SK-N-SH (cell line): ENCODE data around the gene PPP1R13L. TPM values are rescaled to one million over a fixed set of nuclear protein-coding genes. Genes with fewer than 3 reads are reported as not detected.

Experiments
- CTCF ChIA-PET: fragments of 300-600, 350-600 bp; formaldehyde crosslinking; extraction: SDS; loops from one replicate; lab custom pipeline; 2021; lab: Yijun Ruan, JAX
- POLR2A ChIA-PET: fragments of 350-600 bp; sonication (Branson Sonifier 250); formaldehyde crosslinking; extraction: SDS; loops from one replicate; lab custom pipeline; 2020; ENCODE audit warnings: antibody characterized with exemption, inconsistent platforms; lab: Yijun Ruan, JAX
- DNase-seq: peaks from one replicate; pipeline ENCODE4 v3.0.0; 2012
- H2AFZ ChIP-seq: fragments of 200-600 bp; sonication (generic); 2 replicates; pipeline ENCODE4 v1.8.1; 2016; ENCODE audit warnings: antibody characterized with exemption, mild to moderate bottlenecking, low read depth
- H3F3A ChIP-seq: fragments of 200-600 bp; sonication (generic); replicated peaks from 2 replicates; pipeline ENCODE3; 2016; ENCODE audit warnings: antibody characterized with exemption, mild to moderate bottlenecking; ENCODE audit not compliant: insufficient read depth
- H3K27ac ChIP-seq, 2 experiments: fragments of 200-500 bp in 1 of 2; fragments of 200-600 bp in 1 of 2; sonication (Bioruptor generic) in 1 of 2; sonication (generic), shearing (Covaris generic) in 1 of 2; 2 replicates each; pipeline versions ENCODE4 v1.5.1 to v1.6.1; 2014 to 2016; ENCODE audit warnings: low read depth in 2 of 2, inconsistent platforms in 1 of 2, low read length in 1 of 2, mild to moderate bottlenecking in 1 of 2, mixed read lengths in 1 of 2
- H3K27me3 ChIP-seq: fragments of 200-600 bp; sonication (generic), shearing (Covaris generic); 2 replicates; pipeline ENCODE4 v1.6.1; 2016; ENCODE audit warnings: mixed run types; ENCODE audit not compliant: insufficient read depth
- H3K36me3 ChIP-seq, 2 experiments: fragments of 200-500 bp in 1 of 2; fragments of 200-600 bp in 1 of 2; sonication (Bioruptor generic) in 1 of 2; sonication (generic) in 1 of 2; replicated peaks in 1 of 2; 2 replicates each; pipeline versions ENCODE3 to v1.5.1; 2014 to 2016; ENCODE audit warnings: low read length in 1 of 2, mild to moderate bottlenecking in 1 of 2; ENCODE audit not compliant: insufficient read depth in 2 of 2, control insufficient read depth in 1 of 2
- H3K4me1 ChIP-seq, 2 experiments: fragments of 200-500 bp in 1 of 2; fragments of 200-600 bp in 1 of 2; sonication (Bioruptor generic) in 1 of 2; sonication (generic), shearing (Covaris generic) in 1 of 2; 2 replicates each; pipeline versions ENCODE4 v1.5.1 to v1.6.1; 2014 to 2016; ENCODE audit warnings: low read depth in 1 of 2, low read length in 1 of 2, mixed run types in 1 of 2; ENCODE audit not compliant: insufficient read depth in 2 of 2, control insufficient read depth in 1 of 2
- H3K4me2 ChIP-seq: fragments of 200-600 bp; sonication (generic), shearing (Covaris generic); 2 replicates; pipeline ENCODE4 v1.6.1; 2017; ENCODE audit warnings: mixed run types
- H3K4me3 ChIP-seq, 2 experiments: fragments of 200-500 bp in 1 of 2; fragments of 200-600 bp in 1 of 2; sonication (Bioruptor generic) in 1 of 2; sonication (generic), shearing (Covaris generic) in 1 of 2; 2 replicates each; pipeline versions ENCODE4 v1.5.1 to v1.8.1; 2014 to 2016; ENCODE audit warnings: low read depth in 2 of 2, inconsistent platforms in 1 of 2, low read length in 1 of 2, mild to moderate bottlenecking in 1 of 2, mixed read lengths in 1 of 2, moderate library complexity in 1 of 2
- H3K79me2 ChIP-seq: fragments of 200-600 bp; sonication (generic); 2 replicates; pipeline ENCODE4 v1.8.1; 2017; ENCODE audit warnings: mild to moderate bottlenecking; ENCODE audit not compliant: insufficient read depth
- H3K9ac ChIP-seq: fragments of 200-600 bp; sonication (generic); 2 replicates; pipeline ENCODE4 v1.6.1; 2017; ENCODE audit warnings: mixed run types
- H3K9me2 ChIP-seq: fragments of 200-600 bp; sonication (generic); 2 replicates; pipeline ENCODE4 v1.6.1; 2017; ENCODE audit warnings: mixed run types
- H3K9me3 ChIP-seq: fragments of 200-600 bp; sonication (generic); 2 replicates; pipeline ENCODE4 v1.6.1; 2017; ENCODE audit warnings: mixed run types, mild to moderate bottlenecking, moderate library complexity
- H4K20me1 ChIP-seq: fragments of 200-600 bp; sonication (generic); 2 replicates; pipeline ENCODE4 v1.6.1; 2017; ENCODE audit warnings: mild to moderate bottlenecking, mixed run types; ENCODE audit not compliant: insufficient read depth
- EP300 ChIP-seq, 2 experiments: IDR thresholded peaks; 2 replicates each; pipeline versions ENCODE4 v1.4.0 to v1.6.1; 2012; ENCODE audit warnings: borderline replicate concordance in 1 of 2, low read depth in 1 of 2, low read length in 1 of 2
- FOSL2 ChIP-seq: IDR thresholded peaks from 2 replicates; pipeline ENCODE4 v1.4.0; 2012; ENCODE audit warnings: low read depth, mild to moderate bottlenecking, moderate library complexity, borderline replicate concordance
- FOXJ3 ChIP-seq: sonication (generic); formaldehyde crosslinking; IDR thresholded peaks from 2 replicates; pipeline ENCODE4 v1.5.1; 2020; ENCODE audit warnings: mild to moderate bottlenecking, missing genetic modification reagents
- IRF3 ChIP-seq: fragments of 150-350 bp; IDR thresholded peaks from 2 replicates; pipeline ENCODE4 v1.6.1; 2016; ENCODE audit warnings: mild to moderate bottlenecking, low read depth, low read length
- MEF2A ChIP-seq: IDR thresholded peaks from 2 replicates; pipeline ENCODE4 v1.4.0; 2012; ENCODE audit warnings: low read depth, borderline replicate concordance
- MXI1 ChIP-seq: IDR thresholded peaks from 2 replicates; pipeline ENCODE4 v1.6.1; 2012; ENCODE audit warnings: mild to moderate bottlenecking, low read depth, low read length, improper control_type of control experiment
- NFIC ChIP-seq: IDR thresholded peaks from 2 replicates; pipeline ENCODE4 v1.4.0; 2012; ENCODE audit warnings: borderline replicate concordance
- NRF1 ChIP-seq: IDR thresholded peaks from 2 replicates; pipeline ENCODE4 v1.6.1; 2012; ENCODE audit warnings: low read depth, mild to moderate bottlenecking, low read length
- PBX3 ChIP-seq: IDR thresholded peaks from 2 replicates; pipeline ENCODE4; 2012
- POLR2AphosphoS5 ChIP-seq: IDR thresholded peaks from 2 replicates; pipeline ENCODE4 v1.6.1; 2012; ENCODE audit warnings: low read depth, low read length
- TCF12 ChIP-seq: IDR thresholded peaks from 2 replicates; pipeline ENCODE4 v1.4.0; 2012
- TEAD4 ChIP-seq: IDR thresholded peaks from 2 replicates; pipeline ENCODE4 v1.4.0; 2012; ENCODE audit warnings: mild to moderate bottlenecking, borderline replicate concordance; ENCODE audit not compliant: insufficient read depth
- ZBTB33 ChIP-seq: IDR thresholded peaks from 2 replicates; pipeline ENCODE4 v1.4.0; 2012; ENCODE audit warnings: low read depth, borderline replicate concordance
- WGBS: methylation state at CpG from one replicate; pipeline ENCODE4 v1.1.6; 2017; ENCODE audit warnings: low lambda C conversion rate; 5-methylcytosine and 5-hydroxymethylcytosine counted together
- polyA plus RNA-seq, 3 experiments: library from polyadenylated mRNA; depleted of rRNA; stranded (reverse); fragments of >200 nt; gene quantifications; 2 replicates each; pipeline ENCODE4 v1.2.3, GENCODE V29; 2012
- TF ChIP-seq, protein P1 (sequence below): fragments of 200-600 bp; sonication (generic); IDR thresholded peaks from 2 replicates; pipeline ENCODE4 v1.6.1; 2017; ENCODE audit warnings: antibody characterized with exemption, mild to moderate bottlenecking, moderate library complexity
- TF ChIP-seq, protein P2 (sequence below): fragments of 150-350 bp; IDR thresholded peaks from 2 replicates; pipeline ENCODE4 v1.6.1; 2017; ENCODE audit warnings: antibody characterized with exemption, low read length, low read depth, borderline replicate concordance
- TF ChIP-seq, protein P3 (sequence below): IDR thresholded peaks from 2 replicates; pipeline ENCODE4 v1.6.1; 2012; ENCODE audit warnings: mild to moderate bottlenecking, low read depth, low read length, moderate library complexity

PPP1R13L gene
- polyA plus RNA-seq, 1 of the 3 experiments (the other 2 are of a cell fraction) = 18.0 TPM

- H3K36me3 ChIP-seq = peaks cover 8 to 30% of the 10 kb centered on the region in 2 experiments
- H3K27me3 ChIP-seq = no peaks in the 10 kb centered on the region
- TF ChIP-seq NRF1 = no peak
- TF ChIP-seq MEF2A = no peak
- no peak for TF ChIP-seq TCF12
- TF ChIP-seq EP300 (IDR thresholded peaks at IDR 0.05; ENCODE audit: borderline replicate concordance in 1 of 2, low read depth in 1 of 2, low read length in 1 of 2) = no peak
- TF ChIP-seq, protein P1, sequence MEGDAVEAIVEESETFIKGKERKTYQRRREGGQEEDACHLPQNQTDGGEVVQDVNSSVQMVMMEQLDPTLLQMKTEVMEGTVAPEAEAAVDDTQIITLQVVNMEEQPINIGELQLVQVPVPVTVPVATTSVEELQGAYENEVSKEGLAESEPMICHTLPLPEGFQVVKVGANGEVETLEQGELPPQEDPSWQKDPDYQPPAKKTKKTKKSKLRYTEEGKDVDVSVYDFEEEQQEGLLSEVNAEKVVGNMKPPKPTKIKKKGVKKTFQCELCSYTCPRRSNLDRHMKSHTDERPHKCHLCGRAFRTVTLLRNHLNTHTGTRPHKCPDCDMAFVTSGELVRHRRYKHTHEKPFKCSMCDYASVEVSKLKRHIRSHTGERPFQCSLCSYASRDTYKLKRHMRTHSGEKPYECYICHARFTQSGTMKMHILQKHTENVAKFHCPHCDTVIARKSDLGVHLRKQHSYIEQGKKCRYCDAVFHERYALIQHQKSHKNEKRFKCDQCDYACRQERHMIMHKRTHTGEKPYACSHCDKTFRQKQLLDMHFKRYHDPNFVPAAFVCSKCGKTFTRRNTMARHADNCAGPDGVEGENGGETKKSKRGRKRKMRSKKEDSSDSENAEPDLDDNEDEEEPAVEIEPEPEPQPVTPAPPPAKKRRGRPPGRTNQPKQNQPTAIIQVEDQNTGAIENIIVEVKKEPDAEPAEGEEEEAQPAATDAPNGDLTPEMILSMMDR = no peak
- TF ChIP-seq MXI1 = no peak
- no peak for TF ChIP-seq TEAD4
- CTCF ChIA-PET = interaction anchor here (1.5 kb wide), 1 partner anchor 23 kb away, joined by 3 read pairs; no protein-coding TSS in a partner anchor
- no peaks in the 10 kb centered on the region for H3F3A ChIP-seq
- no peak overlapping the region for H3K27ac ChIP-seq
- H3K79me2 ChIP-seq = peaks cover 16% of the 10 kb centered on the region
- H3K9me3 ChIP-seq = no peaks in the 10 kb centered on the region
- no peak overlapping the region for H2AFZ ChIP-seq
- 92% methylated on average over 14 of the region's 16 CpGs for WGBS
- no peaks in the 10 kb centered on the region for H4K20me1 ChIP-seq
- H3K9me2 ChIP-seq = no peaks in the 10 kb centered on the region
- no peaks in the 10 kb centered on the region for H3K4me1 ChIP-seq
- H3K4me3 ChIP-seq = no peak overlapping the region
- POLR2A ChIA-PET = interaction anchor here (1.4 kb wide), 1 partner anchor 10 kb away, joined by 3 read pairs; no protein-coding TSS in a partner anchor
- no peak for DNase-seq
- no peak overlapping the region for H3K9ac ChIP-seq
- H3K4me2 ChIP-seq = no peak overlapping the region
Measured at GRCh38 chr19:45362291-45362690, 42.6 kb downstream of the PPP1R13L start.

- Histone ChIP-seq H3K4me2 (no peak overlapping the region), H3K9ac (no peak overlapping the region), H3K36me3 (peaks cover 7 to 32% of the 10 kb centered on the region in 2 experiments), H3K27ac (no peak overlapping the region), H3K79me2 (peaks cover 11% of the 10 kb centered on the region), H3K9me3 (no peaks in the 10 kb centered on the region), H3F3A (no peaks in the 10 kb centered on the region), H3K27me3 (no peaks in the 10 kb centered on the region), H3K4me3 (no peak overlapping the region), H3K9me2 (no peaks in the 10 kb centered on the region), H3K4me1 (no peaks in the 10 kb centered on the region), H4K20me1 (no peaks in the 10 kb centered on the region), H2AFZ (no peak overlapping the region)
- WGBS = 98% methylated on average over 14 of the region's 14 CpGs
- ChIA-PET POLR2A (interaction anchor here (1.4 kb wide), 1 partner anchor 9 kb away, joined by 3 read pairs; no protein-coding TSS in a partner anchor), CTCF (interaction anchor here (1.5 kb wide), 1 partner anchor 23 kb away, joined by 3 read pairs; no protein-coding TSS in a partner anchor)
- DNase-seq = no peak
- TF ChIP-seq POLR2AphosphoS5 = no peak
- TF ChIP-seq PBX3 = no peak
- TF ChIP-seq, protein P2, sequence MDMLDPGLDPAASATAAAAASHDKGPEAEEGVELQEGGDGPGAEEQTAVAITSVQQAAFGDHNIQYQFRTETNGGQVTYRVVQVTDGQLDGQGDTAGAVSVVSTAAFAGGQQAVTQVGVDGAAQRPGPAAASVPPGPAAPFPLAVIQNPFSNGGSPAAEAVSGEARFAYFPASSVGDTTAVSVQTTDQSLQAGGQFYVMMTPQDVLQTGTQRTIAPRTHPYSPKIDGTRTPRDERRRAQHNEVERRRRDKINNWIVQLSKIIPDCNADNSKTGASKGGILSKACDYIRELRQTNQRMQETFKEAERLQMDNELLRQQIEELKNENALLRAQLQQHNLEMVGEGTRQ = no peak
- TF ChIP-seq MEF2A = no peak
- TF ChIP-seq, protein P3, sequence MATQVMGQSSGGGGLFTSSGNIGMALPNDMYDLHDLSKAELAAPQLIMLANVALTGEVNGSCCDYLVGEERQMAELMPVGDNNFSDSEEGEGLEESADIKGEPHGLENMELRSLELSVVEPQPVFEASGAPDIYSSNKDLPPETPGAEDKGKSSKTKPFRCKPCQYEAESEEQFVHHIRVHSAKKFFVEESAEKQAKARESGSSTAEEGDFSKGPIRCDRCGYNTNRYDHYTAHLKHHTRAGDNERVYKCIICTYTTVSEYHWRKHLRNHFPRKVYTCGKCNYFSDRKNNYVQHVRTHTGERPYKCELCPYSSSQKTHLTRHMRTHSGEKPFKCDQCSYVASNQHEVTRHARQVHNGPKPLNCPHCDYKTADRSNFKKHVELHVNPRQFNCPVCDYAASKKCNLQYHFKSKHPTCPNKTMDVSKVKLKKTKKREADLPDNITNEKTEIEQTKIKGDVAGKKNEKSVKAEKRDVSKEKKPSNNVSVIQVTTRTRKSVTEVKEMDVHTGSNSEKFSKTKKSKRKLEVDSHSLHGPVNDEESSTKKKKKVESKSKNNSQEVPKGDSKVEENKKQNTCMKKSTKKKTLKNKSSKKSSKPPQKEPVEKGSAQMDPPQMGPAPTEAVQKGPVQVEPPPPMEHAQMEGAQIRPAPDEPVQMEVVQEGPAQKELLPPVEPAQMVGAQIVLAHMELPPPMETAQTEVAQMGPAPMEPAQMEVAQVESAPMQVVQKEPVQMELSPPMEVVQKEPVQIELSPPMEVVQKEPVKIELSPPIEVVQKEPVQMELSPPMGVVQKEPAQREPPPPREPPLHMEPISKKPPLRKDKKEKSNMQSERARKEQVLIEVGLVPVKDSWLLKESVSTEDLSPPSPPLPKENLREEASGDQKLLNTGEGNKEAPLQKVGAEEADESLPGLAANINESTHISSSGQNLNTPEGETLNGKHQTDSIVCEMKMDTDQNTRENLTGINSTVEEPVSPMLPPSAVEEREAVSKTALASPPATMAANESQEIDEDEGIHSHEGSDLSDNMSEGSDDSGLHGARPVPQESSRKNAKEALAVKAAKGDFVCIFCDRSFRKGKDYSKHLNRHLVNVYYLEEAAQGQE = no peak
- TF ChIP-seq IRF3 = no peak
- no peak for TF ChIP-seq ZBTB33
- no peak for TF ChIP-seq FOSL2
- TF ChIP-seq NFIC = no peak
- no peak for TF ChIP-seq FOXJ3 (CRISPR knock-in tag)
Measured at GRCh38 chr19:45361608-45362007, 43.3 kb downstream of the PPP1R13L start.
